ENCODE data around the gene MED12L.

DNA sequence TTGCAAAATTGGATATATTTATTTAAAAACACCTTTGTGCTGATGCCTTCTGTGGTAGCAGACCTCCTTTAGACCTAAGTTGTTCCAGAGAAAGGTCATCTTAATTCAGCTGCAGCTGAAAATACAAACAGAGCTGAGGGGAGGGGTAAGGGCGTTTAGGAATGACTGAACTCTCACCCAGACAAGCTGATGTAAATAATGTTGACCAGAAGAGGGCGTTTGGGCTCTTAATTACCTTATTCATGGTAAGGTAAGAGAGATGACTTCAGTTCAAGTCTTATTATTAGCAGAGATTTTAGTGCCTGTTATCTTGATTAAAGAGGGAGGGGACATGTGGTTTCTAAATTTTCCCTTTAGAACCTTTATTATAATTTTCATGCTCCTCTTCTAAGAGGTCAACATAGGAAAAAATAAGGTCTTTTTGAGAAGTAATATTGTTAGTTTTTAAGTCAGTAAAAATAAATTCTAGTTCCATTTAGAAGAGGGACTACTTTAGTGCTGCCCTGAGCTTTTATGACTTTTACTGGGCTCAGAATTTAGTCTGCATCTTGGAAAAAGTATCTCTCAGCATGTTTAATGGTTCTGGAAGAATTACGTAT is 71.3 kb downstream of the MED12L start:
- peak in 2 of 4 experiments; percentile 11 to 30 for TF ChIP-seq CTCF (IDR thresholded peaks at IDR 0.05)
- no peak for TF ChIP-seq POLR2A (IDR thresholded peaks at IDR 0.05)

All from gastroesophageal sphincter (tissue), 3 donors.